Activated naive CD4-positive, alpha-beta T cell (primary cell): Measurements from ENCODE around the gene ACADS.

Source experiments
- DNase-seq, 4 experiments: peaks; one replicate each; lab custom pipeline; 2025; lab: John Stamatoyannopoulos, UW

ACADS gene

GRCh38 chr12:120757226-120757742 is 31.7 kb downstream of the ACADS start:
- DNase-seq, result no peak

GRCh38 chr12:120757949-120758348 is 32.3 kb downstream of the ACADS start:
- no peak for DNase-seq

- no peak for DNase-seq
These were observed 33.4 kb downstream of the ACADS start for GRCh38 chr12:120758798-120759590.

GRCh38 chr12:120759591-120760348 is 34.1 kb downstream of the ACADS start:
- no peak for DNase-seq

- DNase-seq, result no peak
These were observed 35.0 kb downstream of the ACADS start for GRCh38 chr12:120760349-120761254.

GRCh38 chr12:120761519-120761934 is 35.9 kb downstream of the ACADS start:
- DNase-seq, result no peak

- DNase-seq, result no peak
These were observed 36.5 kb downstream of the ACADS start for GRCh38 chr12:120762086-120762485.

- no peak for DNase-seq
These were observed 37.6 kb downstream of the ACADS start for GRCh38 chr12:120763250-120763649.

- no peak for DNase-seq
These were observed 39.2 kb downstream of the ACADS start for GRCh38 chr12:120764816-120765215.

- DNase-seq, result no peak
These were observed 40.9 kb downstream of the ACADS start for GRCh38 chr12:120766566-120766965.

GRCh38 chr12:120767071-120768024 is 41.7 kb downstream of the ACADS start:
- DNase-seq, result no peak

GRCh38 chr12:120771097-120771496 is 45.5 kb downstream of the ACADS start:
- DNase-seq, result no peak

- DNase-seq, result no peak
These were observed 48.7 kb downstream of the ACADS start for GRCh38 chr12:120774169-120774916.

- DNase-seq, result no peak
These were observed 50.4 kb downstream of the ACADS start for GRCh38 chr12:120775862-120776552.

GRCh38 chr12:120783197-120783596 is 57.6 kb downstream of the ACADS start:
- no peak for DNase-seq

GRCh38 chr12:120784804-120785203 is 59.2 kb downstream of the ACADS start:
- no peak for DNase-seq

GRCh38 chr12:120787889-120788288 is 62.3 kb downstream of the ACADS start:
- DNase-seq, result no peak
